Neutrophil (primary cell): ENCODE measurements around the gene WBP1.

Experiments used
- H3K27ac ChIP-seq: fragments of 200-600 bp; sonication (generic); 2 replicates; pipeline ENCODE4 v1.5.1; 2016; ENCODE audit warnings: mild to moderate bottlenecking, moderate library complexity
- H3K27me3 ChIP-seq: fragments of 200-600 bp; sonication (generic); 2 replicates; pipeline ENCODE4 v1.6.0; 2016; ENCODE audit warnings: mild to moderate bottlenecking
- H3K36me3 ChIP-seq: fragments of 200-600 bp; sonication (generic); 2 replicates; pipeline ENCODE4 v1.5.1; 2017
- H3K4me1 ChIP-seq, 2 experiments: fragments of 200-600 bp in 1 of 2; sonication (generic) in 1 of 2; 1 replicate in 1 of 2; 2 replicates in 1 of 2; pipeline versions ENCODE4 v1.5.1 to v1.6.1; 2013 to 2016; ENCODE audit warnings: low read depth in 1 of 2, low read length in 1 of 2, mild to moderate bottlenecking in 1 of 2, moderate library complexity in 1 of 2; ENCODE audit not compliant: control insufficient read depth in 1 of 2, insufficient read depth in 1 of 2
- H3K4me3 ChIP-seq, 2 experiments: fragments of 200-600 bp in 1 of 2; sonication (generic) in 1 of 2; 1 replicate in 1 of 2; 2 replicates in 1 of 2; pipeline ENCODE4 v1.5.1; 2013 to 2016; ENCODE audit warnings: low read depth in 1 of 2, low read length in 1 of 2, mild to moderate bottlenecking in 1 of 2, moderate library complexity in 1 of 2
- H3K9me3 ChIP-seq: fragments of 200-600 bp; sonication (generic); 2 replicates; pipeline ENCODE4 v1.5.1; 2016
- TF ChIP-seq, protein P1 (sequence below): fragments of 200-600 bp; sonication (generic); IDR thresholded peaks from 2 replicates; pipeline ENCODE4 v1.5.1; 2016; ENCODE audit warnings: antibody characterized with exemption

WBP1 gene

DNA sequence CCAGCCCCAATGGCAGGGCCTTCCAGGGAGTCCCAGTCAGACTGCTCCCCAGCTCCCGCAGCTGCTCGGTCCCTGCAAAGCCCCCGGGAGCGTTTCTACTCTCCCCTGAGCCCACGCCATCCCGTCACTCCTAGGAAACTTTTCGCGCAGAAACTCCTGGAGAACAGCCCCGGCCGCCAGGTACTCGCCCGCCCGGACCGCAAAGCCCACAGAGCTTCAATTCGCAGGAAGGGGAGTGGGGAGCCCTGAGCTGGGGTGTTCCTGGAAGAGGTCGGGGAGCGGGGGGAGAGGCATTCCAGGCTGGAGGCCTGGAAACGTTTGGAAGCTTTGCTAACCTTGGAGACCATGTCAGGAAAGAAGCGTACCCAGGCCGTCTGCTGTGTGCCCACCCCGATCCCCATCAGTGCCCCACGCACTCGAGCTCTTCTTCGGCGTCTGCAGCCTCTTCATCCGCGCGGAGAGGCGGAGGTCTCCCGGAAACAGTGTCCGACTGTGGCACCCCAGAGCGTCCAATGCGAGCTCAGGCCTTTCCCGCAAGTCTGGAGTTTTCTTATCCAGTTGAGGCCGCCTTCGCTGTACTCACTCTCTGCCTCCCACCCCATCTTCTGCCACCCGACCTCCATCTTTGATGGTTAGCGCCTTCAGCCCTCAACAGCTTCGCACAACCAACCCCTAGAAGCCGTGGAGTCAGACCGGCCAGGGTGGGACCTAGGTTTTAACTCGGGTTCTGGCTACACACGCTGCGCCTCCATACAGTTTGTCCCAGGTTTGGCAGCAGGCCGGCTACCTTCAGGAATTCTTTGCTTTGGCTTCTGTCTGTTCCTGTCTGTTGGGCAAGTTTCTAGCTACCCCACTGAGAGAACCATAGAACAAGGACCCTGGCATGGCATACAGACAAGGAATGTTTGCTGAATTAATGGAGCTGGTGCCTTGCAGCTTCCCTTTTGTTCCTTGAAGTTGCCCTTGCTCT is 45.6 kb downstream of the WBP1 start:
- no peaks in the 10 kb centered on the region for H3K9me3 ChIP-seq
- TF ChIP-seq, protein P1, sequence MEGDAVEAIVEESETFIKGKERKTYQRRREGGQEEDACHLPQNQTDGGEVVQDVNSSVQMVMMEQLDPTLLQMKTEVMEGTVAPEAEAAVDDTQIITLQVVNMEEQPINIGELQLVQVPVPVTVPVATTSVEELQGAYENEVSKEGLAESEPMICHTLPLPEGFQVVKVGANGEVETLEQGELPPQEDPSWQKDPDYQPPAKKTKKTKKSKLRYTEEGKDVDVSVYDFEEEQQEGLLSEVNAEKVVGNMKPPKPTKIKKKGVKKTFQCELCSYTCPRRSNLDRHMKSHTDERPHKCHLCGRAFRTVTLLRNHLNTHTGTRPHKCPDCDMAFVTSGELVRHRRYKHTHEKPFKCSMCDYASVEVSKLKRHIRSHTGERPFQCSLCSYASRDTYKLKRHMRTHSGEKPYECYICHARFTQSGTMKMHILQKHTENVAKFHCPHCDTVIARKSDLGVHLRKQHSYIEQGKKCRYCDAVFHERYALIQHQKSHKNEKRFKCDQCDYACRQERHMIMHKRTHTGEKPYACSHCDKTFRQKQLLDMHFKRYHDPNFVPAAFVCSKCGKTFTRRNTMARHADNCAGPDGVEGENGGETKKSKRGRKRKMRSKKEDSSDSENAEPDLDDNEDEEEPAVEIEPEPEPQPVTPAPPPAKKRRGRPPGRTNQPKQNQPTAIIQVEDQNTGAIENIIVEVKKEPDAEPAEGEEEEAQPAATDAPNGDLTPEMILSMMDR, result no peak
- peaks cover 49 to 55% of the 10 kb centered on the region in 2 experiments for H3K4me1 ChIP-seq
- H3K4me3 ChIP-seq, result peak overlapping the region; percentile 54 to 62
- no peak overlapping the region for H3K27ac ChIP-seq
- peaks cover 76% of the 10 kb centered on the region for H3K27me3 ChIP-seq
- H3K36me3 ChIP-seq, result peaks cover 13% of the 10 kb centered on the region

DNA sequence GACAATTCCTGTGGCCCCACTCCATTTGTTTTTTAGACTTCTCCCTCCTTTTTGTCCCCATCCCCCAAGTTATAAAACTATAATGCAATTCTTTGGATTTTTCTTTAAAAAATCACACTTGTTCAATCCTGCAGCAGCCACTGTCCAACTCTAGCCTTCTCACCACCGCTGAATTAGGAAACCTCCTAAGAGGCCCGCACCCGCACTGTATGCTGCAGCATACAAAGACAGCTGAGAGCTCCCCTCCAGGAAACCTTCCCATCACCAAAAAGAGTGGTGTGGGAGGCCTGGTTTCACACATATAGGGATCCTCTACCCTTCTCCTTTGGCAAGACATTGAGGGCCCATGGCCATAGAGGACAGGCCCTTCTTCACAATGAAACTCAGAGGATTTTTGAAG is 46.4 kb downstream of the WBP1 start:
- H3K36me3 ChIP-seq, result peaks cover 13% of the 10 kb centered on the region
- no peak overlapping the region for H3K4me3 ChIP-seq
- peaks cover 41 to 47% of the 10 kb centered on the region in 2 experiments for H3K4me1 ChIP-seq
- no peaks in the 10 kb centered on the region for H3K9me3 ChIP-seq
- H3K27me3 ChIP-seq, result peaks cover 76% of the 10 kb centered on the region
- H3K27ac ChIP-seq, result no peak overlapping the region
- TF ChIP-seq, protein P1, result no peak

DNA sequence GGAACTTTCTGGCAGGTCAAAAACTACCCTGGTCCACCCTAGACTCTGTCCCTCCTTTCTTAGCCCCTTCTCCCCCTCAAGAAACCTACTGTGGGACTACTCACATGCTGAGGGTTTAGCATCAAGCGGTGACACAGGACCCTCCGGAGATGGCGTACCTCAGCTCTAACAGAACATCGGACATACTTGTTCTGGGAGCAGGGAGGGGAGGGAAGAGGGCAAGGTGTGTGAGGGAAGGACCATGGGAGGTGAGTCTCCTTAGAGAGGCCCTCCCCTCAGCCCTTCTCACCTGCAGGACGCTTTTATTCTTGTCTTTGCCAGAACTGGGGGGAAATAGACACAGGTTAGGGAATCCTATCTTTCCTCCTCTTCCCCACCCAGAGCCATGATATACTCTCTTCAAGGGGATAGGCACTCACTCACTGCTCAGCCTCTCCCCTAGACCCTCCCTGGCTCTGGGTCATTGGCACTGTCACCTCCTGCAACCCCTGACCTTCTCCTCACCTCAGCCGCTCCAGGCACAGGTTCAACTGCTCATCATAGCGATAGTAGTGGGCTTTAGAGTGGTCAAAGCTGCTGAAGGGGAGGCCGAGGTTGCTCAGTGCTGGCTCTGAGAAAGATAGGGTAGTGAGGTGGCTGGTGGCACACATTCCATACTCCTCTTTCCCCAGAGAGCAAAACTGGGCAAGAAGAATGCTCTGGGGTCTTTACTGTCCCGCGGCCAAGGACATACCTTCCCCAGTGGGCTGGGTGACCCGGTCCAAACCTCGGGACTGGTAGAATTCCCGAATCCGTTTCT is 47.4 kb downstream of the WBP1 start:
- H3K27me3 ChIP-seq, result peaks cover 76% of the 10 kb centered on the region
- peaks cover 35 to 42% of the 10 kb centered on the region in 2 experiments for H3K4me1 ChIP-seq
- TF ChIP-seq, protein P1, result no peak
- no peaks in the 10 kb centered on the region for H3K9me3 ChIP-seq
- no peak overlapping the region for H3K4me3 ChIP-seq
- H3K27ac ChIP-seq, result no peak overlapping the region
- H3K36me3 ChIP-seq, result peaks cover 13% of the 10 kb centered on the region

- Histone ChIP-seq H3K27ac (peak within 1 kb of the TSS; percentile 98), H3K4me3 (peak within 1 kb of the TSS; percentile 85 to 97), H3K27me3 (peaks cover 76% of the 10 kb centered on the region), H3K4me1 (peaks cover 33 to 41% of the 10 kb centered on the region in 2 experiments), H3K9me3 (no peaks in the 10 kb centered on the region), H3K36me3 (peaks cover 13% of the 10 kb centered on the region)
- TF ChIP-seq, protein P1, result no peak
Measured at GRCh38 chr2:74507145-74507925, 49.1 kb downstream of the WBP1 start, which contains the start of gene PCGF1. Gene PCGF1, minus strand, starts transcription at chr2:74507695. Its CDS starts 27 bp downstream, at chr2:74507668.
